Activated gamma-delta T cell treated with anti-CD3 and anti-CD28 coated beads, Interleukin-2, amount 50 U/mL, for 16 hours (primary cell): ENCODE measurements around the gene STOML1.
"Not testable (repeated sequence)": the region's sequence is repeated elsewhere in the genome, so short reads cannot be mapped to it uniquely, and the experiment has no call there.

Experiments
- DNase-seq: peaks from one replicate; pipeline ENCODE4 v3.0.0-alpha.2; 2020; ENCODE audit warnings: low read depth

The STOML1 gene

DNA sequence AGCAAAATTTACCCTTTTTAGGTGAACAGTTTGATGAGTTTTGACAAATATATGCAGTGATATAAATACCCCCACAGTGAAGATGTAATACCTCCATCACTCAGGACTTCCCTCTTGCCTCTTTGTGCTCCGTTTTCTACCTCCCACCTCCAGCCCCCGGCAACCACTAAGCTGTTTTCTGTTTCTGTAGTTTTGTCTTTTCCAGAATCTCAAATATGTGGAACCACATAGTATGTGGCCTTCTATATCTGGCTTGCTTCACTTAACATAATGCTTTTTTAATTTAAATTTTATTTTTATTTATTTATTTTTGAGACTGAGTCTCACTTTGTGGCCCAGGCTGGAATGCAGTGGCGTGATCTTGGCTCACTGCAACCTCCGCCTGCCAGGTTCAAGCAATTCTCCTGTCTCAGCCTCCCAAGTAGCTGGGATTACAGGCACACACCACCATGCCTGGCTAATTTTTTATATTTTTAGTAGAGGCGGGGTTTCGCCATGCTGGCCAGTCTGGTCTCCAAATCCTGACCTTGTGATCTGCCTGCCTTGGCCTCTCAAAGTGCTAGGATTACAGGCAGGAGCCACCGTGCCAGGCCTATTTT is 31.5 kb downstream of the STOML1 start:
- not testable (repeated sequence) for DNase-seq

GRCh38 chr15:73959801-73960200 is 32.3 kb downstream of the STOML1 start:
- no peak for DNase-seq

DNA sequence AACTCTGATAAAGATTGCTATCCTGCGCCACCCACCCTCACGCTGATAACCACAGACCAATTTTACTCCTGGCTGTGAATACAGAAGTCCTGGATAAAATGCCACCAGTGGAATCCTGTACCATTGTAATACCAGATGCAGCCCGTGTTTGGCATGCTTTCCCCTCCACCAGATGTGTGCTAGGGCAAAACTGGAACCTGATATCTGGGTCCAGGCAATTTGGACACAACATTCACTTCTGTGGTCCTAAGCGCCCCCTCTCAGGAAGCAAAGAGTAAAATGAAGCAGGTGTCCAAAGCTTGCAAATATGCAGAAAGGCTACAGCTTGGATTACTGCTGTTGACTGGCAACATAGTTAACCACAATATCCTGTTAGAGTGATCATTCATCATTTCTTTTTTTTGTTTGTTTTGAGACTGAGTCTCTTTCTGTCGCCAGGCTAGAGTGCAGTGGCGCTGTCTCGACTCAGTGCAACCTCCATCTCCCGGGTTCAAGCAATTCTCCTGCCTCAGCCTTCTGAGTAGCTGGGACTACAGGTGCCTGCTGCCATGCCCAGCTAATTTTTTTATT is 33.0 kb downstream of the STOML1 start:
- DNase-seq: no peak

GRCh38 chr15:73957785-73958184 is 34.3 kb downstream of the STOML1 start:
- DNase-seq: no peak

DNA sequence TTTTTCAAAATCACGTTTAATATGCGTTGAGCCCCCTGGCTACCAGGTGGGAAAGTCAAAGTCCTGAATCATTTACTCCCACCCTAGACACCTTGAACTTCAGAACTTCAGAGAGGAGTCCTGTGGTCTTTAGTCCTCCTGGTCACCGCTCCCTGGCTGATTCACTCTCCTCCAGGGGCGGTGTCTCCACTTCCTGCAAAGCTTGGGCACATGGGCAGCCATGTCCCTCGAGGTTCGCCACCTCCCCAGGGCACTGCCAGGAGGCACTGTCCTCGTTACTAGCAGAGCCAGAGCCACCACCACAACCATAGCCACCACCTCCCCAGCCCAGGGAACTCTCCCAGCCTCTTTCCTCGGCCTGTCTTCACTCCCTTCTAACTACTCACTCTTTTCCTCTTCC is 34.8 kb downstream of the STOML1 start:
- DNase-seq: no peak

DNA sequence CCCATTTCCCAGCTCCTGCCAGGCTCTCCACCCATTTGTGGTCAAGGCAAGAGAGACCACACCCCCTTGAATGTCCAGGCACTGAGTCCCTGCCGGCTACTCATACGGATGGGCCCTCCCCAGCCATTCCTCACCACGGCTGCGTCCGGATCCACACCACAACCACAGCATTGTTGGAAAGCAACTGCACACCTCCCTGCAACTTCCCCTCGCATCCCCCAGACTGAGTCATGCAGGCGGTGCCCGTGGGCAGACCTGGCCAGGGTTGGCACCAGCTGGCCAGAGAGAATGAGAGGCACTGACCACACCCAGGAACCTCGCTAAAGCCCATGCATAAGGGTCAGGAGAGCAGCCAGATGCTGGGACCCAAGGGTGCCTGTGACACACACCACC is 35.4 kb downstream of the STOML1 start:
- no peak for DNase-seq

DNA sequence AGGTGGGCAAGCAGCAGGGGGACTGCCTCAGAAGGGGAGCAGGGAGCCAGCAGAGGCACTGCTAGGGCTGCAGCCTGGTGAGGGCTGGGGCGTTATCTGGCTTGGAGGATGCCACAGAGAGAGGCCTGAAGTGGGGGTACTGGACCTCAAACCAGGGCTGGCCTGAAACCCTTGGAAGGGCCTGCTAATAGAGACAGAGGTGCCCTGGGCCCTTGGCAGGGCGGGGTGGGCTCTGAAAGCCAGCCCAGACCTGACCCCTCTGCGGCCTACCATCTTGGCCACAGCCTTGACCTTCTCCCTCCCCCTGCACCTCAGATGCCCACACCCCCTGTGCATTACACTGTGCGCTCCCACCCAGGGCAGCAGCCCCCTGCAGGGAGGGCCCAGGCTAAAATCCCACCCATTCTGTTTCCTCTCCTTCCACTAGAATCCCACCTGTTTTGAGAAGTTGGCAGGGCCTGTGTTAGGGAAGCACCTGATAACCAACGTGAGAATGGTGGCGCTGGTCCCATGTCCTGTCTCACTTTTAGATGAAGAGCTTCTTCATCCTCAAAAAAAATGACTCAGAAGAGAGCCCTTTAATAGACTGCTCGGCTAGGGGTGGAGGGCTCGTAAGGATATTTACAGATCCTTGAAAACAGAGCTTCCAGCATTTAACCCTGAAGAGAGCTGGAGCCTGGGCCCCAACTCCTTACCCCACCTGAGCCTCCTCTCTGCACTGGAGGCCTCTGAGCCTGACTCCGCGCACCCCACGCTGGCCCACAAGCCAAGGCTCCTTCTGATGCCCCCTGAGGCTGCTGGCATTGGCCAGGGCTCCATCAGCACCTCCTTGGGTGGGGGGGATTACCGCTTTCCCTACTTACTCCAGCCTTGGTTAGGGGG is 36.0 kb downstream of the STOML1 start:
- DNase-seq: no peak

DNA sequence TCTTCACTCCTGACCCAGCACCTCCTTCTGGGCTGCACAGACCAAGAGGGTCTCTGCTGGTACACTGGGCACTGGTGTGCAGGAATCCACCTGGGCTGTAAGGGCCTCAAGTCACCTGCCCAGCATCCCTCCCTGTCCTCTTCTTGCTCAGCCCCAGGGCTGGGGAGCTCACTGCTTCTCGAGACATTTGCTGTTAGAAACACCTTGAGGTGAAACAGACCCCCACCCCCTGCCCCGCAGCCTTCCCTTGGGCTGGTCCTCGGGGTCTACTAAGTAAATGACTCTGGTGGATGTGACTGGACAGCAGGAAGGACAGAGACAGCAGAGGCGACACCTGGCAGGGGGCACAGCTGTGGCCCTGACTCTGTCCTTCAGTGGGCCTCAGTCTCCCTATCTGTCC is 36.8 kb downstream of the STOML1 start:
- DNase-seq: no peak

GRCh38 chr15:73954188-73955145 is 37.6 kb downstream of the STOML1 start:
- no peak for DNase-seq

DNA sequence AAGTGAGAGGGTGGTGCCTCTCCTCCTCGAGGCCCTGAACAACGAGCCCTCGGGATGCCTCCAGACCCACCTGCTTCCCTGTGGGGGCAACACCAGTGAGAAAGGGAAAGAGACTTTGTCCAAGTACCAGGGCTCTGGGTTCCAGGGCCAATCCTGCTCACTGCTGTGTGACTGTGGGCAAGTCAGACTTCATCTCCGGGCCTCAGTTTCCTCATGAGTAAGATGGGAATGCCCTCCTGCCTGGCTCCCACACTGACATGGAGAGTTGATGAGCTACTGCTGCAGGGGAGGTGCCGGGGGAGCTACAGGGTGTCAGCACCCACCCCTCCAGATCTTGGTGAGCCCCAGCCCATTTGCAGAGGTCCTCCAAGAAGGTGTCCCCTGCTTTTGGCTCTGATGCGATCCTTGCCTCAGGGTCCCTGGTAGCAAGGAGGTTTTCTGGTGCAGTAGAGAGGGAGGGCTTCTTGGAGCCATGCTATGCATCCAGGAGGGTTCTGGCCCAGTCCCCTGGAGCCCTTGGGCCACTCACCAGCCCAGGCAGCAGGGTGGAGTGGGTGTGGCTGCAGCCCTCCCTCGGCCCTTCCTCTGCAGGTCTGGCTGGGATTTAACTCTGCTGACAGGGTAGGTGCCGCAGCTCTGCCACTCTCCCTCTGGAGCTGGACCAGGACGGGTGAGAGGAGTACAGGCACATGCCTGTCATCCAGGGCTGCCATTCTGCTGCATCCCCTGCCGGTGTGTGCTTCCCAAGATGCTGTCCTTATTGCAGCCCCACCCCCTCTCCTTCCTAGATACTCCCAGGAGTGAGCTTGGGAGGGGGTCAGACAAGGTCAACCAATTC is 39.0 kb downstream of the STOML1 start:
- no peak for DNase-seq

GRCh38 chr15:73952171-73952912 is 39.8 kb downstream of the STOML1 start:
- no peak for DNase-seq

- no peak for DNase-seq
Observed at GRCh38 chr15:73951601-73952000, 40.5 kb downstream of the STOML1 start.

DNA sequence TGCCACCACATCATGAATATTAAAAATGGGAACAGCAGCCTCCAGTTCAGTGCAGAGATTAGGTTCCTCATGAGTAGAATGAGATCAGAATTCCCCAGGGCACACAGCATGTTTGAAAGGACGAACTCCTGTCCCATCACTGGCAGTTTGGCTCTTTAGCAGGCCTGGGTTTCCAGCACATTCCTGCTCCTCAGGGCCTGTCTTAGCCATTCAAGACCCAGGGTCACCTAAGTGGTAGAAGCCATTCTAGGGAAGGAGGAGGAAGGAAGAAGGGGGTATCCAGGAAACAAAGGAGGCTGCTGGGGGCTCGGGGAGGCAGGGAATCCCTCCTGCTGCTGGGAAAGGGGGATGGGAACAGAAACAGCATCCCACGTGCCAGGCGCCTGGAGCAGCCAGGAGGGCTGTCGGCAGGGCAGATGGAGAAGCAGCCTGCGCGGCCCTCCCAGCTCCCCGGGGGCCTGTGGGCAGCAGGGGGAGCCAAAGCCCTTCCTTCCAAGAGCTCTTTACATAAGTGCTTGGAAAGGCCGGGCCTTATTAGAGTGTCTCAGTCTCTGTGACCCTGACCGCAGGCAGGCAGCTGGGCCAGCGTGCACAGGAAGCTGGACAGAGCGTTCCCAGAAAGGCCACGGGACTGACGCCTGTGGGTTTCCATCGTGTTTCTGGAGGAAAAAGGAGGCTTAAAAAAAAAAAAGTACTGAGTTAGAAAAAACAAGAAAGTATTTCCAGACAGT is 41.1 kb downstream of the STOML1 start:
- DNase-seq: peak; percentile 63

GRCh38 chr15:73950479-73950830 is 41.6 kb downstream of the STOML1 start:
- no peak for DNase-seq

DNA sequence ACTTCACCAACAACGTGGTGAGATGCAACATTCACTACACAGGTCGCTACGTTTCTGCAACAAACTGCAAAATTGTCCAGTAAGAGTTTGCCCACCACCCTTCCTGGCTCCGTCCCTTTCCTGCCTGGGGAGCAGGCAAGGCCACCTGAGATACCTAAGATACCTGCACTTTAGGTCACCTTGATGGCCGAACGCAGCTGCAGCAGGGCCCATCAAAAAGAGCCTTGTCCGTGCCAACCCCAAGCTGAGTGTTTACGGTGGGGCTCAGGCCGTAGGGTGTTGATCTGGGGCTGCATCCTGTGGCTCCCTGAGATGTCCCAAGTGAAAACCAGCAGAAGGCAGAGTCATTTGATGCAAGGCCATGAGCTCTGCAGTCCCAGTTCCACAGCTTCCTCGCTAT is 42.6 kb downstream of the STOML1 start:
- DNase-seq: no peak

DNA sequence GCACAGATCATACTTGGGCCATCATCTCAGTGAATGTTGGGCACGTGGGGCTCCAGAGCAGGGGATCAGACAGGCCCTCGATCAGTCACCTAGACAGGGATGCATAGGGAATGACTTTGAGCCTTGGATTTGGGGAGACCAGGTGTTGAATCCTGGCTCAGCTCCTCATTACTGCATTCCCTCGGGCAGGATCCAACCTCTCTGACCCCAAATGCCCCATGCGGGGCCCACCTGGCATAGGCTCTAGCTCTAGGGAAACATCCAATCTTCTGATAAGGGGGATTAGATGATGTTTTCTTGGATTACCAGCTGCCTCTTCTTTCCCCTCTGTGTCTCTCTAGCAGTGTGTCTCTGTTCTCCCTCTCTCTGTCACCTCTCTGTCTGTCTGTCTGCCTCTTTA is 43.1 kb downstream of the STOML1 start:
- DNase-seq: no peak

DNA sequence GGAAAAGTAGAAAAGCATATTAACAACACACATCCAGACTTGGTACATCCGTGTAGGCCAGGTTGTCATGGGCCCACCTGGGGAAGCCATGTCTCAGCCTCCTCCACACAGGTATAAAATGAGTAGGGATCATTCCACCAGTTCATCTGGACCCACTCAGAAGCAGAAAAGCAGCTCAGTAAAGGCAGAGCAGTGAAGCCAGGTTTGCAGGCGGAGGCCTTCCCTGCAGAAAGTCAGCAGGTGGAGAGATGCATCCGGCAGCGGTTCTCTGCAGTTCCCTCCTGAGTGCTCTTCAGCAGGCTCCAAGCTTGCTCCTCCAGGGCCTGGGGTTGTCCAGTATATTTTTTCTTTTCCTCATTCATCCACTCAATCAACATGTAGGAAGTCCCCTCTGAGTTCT is 43.7 kb downstream of the STOML1 start:
- DNase-seq: no peak

GRCh38 chr15:73947651-73948050 is 44.4 kb downstream of the STOML1 start:
- DNase-seq: no peak

GRCh38 chr15:73946795-73947370 is 45.2 kb downstream of the STOML1 start:
- no peak for DNase-seq
